Activated T-helper 9 cell treated with anti-CD3 and anti-CD28 coated beads, Interleukin-2, amount 50 U/mL, for 16 hours (primary cell): ENCODE measurements around the gene NDUFV2.
A peak's percentile ranks its signal among the peaks of the same experiment; 100 is the strongest.

ENCODE experiments used
- DNase-seq: peaks from one replicate; pipeline ENCODE4 v3.0.0-alpha.2; 2020; ENCODE audit warnings: low read depth

Gene NDUFV2

DNA sequence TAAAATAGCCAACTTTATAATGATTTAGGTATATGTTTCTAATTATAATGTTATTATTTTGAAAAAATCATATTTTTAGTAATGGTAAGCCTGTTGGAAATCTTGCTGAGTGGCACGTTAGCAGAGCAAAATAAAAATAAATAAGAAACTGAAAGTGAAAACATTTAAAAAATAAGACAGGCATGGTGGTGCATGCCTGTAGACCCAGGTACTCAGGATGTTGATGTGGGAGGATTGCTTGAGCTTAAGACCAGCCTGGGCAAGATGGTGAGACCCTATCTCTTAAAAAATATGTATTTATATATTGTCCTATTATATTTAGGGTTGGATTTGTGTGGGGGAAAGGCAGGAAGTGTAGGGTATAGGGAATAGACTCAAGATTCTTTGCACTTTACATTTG is 18.3 kb downstream of the NDUFV2 start:
- DNase-seq, result no peak

DNA sequence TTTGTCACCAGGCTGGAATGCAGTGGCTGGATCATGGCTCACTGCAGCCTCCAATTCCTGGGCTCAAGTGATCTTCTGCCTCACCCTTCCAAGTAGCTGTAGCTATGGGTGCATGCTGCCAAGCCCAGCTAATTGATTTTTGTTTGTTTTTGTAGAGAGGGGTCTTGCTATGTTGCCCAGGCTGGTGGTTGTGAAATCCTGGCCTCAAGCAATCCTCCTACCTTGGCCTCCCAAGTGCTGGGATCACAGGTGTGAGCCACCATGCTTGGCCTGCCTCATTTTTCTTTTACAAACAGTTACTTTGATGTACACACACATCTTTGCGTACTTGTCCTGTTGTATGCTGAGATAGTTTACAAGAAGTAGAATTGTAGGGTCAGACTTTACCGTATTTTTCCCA is 21.0 kb downstream of the NDUFV2 start:
- no peak for DNase-seq

DNA sequence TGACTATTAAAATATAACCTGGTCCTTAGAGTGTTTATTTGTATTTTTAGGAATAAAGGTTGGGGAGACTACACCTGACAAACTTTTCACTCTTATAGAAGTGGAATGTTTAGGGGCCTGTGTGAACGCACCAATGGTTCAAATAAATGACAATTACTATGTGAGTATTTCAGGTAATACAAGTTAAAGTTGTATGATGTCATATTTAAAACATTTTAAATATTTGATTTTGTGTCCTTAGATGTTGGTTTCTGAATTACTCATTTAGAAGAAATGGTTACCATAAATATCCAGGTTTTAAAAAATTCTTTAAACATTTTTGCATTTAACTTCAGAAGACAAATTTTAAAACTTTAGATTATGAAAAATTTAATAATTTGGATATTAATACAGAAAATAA is 22.3 kb downstream of the NDUFV2 start:
- DNase-seq, result no peak

DNA sequence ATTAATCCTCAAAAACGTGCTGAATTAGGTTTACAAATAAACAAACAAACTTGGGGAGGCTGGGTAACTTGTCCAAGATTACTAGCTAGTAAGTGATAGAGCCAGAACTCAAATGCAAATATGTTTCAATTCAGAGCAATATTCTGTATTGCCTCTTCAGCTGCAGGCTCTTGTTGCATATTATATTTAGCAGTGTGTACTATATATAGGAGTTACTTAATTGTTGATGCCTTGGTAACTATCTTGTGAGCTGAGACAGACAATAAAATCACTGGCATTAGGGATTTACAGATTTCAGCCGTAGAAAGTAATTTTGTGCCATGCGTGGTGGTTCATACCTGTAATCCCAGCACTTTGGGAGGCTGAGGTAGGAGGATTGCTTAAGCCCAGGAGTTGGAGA is 23.8 kb downstream of the NDUFV2 start:
- DNase-seq, result no peak

DNA sequence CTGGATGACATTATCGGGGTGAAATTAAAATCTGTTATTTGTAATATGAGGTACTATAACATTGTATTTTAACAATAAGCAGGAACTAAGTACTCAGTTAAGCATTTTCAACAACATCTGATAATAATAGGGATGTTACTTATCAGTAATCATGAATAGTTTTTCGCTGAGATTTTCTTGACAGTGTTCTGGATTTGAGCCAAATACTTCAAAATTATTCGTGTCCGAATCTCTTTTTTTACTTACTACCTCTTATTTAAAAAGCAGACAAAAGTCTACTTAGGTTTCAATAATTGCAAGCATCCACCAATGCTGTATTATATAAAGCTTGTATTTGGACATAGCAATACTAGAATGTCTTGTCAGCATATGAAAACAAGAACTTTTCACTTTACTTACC is 27.7 kb downstream of the NDUFV2 start:
- no peak for DNase-seq

DNA sequence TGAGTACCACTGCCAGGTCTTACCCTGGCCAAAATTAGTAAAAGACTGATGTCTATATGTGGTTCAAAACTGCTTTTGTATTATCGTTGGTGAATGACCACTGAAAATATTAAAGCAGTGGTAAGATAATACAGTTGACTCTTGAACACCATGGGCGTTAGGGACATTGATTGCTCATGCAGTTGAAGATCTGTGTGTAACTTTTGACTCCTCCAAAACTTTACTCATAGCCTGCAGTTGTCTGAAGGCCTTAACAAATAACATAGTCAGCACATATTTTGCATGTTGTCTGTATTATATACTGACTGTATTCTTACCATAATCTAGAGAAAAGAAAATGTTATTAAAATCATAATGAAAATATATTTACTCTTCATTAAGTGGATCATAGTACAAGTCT is 28.3 kb downstream of the NDUFV2 start:
- DNase-seq, result no peak

DNA sequence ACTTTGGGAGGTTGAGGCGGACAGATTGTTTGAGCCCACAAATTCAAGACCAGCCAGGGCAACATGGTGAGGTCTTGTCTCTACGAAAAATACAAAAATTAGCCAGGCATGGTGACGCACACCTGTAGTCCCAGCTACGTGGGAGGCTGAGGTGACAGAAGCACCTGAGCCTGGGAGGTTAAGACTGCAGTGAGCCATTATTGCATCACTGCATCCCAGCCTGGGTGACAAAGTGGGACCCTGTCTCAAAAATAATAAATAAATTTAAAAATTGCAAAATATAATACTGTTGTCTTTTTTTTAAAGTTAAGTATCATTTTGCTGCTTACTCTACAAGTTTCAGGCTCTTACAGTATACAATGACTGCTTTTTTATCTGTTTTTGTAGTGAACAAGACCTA is 30.1 kb downstream of the NDUFV2 start:
- DNase-seq, result no peak

DNA sequence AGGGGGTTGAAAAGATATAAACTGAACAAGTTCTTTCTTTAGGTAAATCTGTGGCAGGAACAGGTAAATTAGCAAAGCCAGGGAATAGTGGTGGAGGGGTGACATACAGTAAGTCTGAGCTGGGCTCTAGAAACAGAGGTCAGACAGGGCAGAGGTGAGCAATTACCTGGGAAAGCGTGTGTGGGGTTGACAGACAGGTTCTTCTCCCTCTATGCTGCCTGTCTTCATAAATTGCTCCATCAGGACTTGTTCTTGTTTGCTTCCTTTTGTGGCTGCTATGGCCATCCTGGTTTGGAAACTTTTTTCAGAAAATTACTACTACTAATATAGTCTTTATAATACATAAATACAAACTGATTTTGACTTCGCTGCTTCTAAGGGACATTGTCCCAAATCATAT is 30.7 kb downstream of the NDUFV2 start:
- DNase-seq, result no peak

DNA sequence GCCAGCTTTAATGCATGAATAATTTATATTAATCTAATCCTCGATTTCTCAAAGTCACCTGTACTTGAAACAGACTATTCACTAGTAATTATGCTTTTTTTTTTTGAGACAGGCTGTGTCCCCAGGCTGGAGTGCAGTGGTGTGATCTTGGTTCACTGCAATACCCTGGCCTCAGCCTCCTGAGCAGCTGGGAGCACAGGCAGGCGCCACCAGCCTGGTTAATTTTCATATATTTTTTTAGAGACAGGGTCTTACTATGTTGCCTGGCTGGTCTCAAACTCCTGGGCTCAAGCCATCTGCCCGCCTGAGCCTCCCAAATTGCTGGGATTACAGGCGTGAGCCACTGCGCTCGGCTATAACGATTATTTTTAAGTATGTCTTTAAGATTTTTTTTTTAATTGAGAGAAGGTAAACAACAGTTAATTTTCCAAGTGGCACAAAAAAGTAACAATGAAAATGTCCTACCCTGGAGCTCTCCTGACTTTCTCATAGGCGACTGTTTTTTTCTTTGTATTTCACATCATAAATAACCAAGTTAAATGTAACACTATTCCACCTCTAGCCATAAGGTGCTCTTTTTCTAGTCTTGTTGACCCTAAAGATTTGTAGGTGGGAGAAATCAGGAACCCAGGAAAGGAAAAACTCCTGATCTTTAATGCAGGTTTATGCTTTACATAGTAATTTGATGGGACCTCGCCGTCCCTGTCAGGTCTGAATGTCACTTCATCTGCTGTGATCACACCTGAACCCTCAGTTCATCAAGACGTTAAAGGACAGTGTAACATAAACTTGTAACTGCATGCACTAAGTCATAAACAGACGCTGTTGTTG is 32.8 kb downstream of the NDUFV2 start:
- DNase-seq, result no peak

DNA sequence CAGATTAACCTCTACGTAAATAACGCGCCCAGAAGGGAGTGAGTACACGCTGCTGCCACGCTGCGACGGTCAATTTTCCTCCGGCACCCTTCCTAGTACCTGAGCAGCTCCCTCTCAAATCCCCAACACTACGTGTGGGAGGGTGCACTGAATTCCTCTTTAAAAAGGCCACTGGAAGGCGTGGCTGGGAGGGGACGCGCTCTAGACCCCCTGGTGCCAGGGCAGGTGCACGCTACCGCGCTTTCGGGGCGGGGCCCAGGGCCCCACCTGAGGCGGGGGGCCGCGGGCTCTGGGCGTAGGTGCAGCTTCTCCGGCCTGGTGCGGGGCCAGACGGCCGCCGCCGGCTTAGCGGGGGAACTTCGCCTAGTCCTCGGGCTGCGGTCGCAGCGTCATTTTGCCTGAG is 33.4 kb downstream of the NDUFV2 start:
- DNase-seq, result no peak

DNA sequence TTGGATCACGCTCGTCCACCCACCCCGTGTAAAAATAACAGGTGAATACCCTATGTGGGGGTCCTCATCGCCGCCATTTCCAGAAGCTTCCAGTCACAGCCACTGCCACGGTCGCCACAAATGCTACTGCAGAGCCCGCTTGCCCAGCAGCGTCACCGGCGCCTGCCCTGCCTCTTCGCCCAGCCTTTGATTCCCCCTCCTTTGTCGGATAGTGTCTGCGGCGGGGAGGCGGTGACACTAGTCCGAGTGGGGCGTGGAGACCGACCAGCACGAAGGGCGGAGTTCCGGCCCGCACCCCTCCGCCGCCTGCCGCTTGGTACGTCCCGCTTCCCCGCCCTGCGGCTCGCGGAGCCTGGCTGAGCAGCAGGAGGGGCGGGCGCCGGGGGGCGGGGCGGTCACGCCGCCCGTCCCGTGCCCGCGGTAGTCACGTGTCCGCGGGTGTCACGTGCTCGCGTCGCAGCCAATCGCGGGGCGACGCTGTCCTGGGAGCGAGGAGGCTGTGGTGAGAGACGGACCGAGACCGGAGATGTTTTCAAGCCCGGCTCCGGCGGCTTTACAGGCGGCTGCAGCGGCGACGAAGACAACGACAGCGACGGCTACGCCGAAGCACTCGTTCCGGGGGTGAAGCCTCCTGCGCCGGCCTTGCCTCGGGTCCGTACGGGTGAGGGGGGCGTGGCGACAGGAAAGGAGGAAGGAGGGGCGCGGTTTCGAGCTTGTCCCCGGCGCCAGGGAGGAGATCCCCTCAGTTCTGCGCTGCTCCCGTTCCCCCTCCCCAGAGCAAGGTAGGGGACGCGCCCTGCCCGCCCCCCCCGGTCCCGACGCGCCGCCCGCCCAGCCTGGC is 34.0 kb downstream of the NDUFV2 start, which contains the start of gene ANKRD12:
TSS of gene ANKRD12 (plus strand) at position 467 of the 841 bp plus-strand sequence. CDS start 45,652 bp downstream, outside the sequence.
- peak; percentile 97 for DNase-seq

DNA sequence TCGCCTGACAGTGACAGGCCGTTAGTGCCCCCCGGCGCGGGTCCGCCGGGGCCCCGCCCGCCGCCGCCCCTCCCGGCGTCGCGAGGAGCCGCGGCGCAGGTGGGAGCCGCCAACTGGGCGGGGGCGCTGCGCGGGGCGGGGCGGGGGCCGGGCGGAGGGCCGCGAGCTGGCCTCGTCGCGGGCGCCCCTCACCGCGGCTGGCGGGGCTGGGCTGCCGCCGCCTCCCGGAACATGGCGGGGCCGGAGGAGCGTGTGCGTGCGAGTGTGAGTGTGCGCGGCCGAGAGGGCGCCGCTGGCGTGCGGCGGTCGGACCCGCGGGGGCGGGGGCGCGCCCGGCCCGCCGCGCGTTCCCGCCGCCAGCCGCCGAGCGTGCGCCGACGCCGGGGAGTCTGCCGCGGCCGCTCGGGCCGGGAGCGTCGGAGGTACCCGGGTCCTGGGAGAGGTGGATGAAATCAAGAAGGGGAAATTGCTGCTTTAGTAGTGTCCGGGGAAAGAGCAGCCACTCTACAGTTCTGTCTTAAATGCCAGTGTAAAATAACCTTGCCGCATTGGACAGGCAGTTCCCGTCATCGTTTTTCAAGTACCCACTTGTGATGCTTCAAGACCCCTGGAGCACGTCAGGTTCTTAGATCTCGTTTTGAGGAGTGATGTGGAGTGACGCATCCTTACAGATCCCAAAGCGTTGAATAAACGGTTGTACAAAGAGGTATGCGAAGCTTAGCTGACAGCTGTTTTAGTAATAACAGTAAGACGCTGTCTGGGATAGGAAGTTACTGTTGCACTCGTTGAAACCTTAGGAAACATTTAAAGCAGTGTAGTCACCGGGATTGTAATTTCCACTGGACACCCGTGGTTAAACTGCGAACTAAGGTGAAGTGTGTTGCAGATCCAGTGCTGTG is 34.9 kb downstream of the NDUFV2 start:
- peak; percentile 61 for DNase-seq

DNA sequence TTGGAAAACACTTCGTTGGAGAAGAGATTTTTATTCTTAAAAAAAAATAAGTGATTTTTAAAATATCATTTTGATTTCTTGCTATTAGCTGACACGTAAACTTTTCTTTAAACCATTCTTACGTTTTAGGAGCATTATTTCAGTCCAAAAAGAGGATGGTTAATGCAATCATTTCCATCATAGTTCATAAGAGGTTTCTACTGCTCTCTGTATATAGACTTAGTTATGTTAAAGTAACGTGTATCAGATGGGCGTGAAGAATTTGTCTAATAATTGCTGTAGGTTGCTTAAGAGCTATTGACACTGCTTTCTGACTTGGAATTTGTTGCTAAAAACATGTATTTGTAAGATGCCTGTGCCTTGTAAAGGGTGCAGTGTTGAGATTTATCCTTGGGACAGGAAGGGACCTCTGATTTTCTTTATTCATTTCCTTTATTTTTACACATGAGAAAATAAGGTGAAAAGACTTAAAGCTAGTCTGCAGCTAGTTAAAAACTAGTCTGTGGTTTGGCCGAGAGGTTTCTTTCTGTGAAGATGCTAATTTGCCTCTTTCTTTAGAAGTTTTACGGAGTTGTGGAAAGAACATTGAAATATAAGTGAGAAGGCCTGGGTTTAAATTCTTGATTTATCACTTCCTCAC is 37.0 kb downstream of the NDUFV2 start:
- no peak for DNase-seq

DNA sequence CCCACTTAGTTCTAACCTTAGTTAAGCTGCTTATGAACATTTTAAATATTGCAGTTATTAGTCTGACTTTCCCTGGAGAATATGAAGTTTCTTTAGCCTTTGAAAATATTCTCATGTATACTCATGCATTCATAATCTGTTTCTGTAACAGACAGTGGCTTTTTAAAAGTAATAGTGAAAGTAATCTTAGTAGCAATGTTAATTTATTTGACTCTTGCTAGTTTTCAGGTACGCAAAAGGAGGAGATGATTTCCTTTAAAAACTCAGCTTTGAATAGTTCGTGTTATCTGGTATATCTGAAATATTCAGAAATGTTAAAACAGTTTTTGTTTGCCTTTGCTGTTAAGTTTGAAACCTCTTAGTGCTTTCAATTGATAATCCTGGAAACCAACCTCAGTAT is 37.9 kb downstream of the NDUFV2 start:
- DNase-seq, result no peak

DNA sequence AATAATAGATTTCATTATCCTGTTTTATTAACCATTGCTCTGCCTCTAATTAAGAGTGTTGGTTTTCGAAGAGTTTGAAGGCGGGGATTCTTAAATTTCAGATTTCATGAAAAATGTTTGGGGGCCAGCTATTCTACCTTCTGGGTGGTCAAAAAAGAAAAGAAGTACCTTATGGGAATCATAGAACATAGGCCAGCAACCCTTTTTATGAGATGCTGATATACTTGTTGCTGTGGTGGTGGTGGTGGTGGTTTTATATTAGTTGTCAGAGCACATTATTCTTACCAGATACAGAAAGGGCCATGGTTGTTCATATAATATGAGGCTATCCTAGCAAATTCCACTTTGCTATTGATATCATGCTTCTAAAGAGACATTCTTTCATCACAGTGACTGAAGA is 38.5 kb downstream of the NDUFV2 start:
- no peak for DNase-seq

DNA sequence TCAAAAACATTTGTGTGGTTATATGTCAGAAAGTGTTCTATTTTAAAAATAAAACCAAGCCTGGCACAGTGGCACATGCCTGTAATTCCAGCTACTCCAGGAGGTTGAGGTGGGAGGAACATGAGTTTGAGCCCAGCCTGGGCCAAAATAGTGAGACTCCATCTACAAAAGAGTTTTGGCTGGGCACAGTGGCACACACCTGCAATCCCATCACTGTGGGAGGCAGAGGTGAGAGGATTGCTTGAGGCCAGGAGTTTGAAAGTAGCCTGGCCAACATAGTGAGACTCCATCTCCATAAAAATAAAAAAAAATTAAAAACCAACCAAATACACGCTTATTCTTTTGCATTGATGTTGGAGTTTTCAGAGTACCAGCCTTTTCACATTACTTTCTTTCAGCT is 43.7 kb downstream of the NDUFV2 start:
- DNase-seq, result no peak

DNA sequence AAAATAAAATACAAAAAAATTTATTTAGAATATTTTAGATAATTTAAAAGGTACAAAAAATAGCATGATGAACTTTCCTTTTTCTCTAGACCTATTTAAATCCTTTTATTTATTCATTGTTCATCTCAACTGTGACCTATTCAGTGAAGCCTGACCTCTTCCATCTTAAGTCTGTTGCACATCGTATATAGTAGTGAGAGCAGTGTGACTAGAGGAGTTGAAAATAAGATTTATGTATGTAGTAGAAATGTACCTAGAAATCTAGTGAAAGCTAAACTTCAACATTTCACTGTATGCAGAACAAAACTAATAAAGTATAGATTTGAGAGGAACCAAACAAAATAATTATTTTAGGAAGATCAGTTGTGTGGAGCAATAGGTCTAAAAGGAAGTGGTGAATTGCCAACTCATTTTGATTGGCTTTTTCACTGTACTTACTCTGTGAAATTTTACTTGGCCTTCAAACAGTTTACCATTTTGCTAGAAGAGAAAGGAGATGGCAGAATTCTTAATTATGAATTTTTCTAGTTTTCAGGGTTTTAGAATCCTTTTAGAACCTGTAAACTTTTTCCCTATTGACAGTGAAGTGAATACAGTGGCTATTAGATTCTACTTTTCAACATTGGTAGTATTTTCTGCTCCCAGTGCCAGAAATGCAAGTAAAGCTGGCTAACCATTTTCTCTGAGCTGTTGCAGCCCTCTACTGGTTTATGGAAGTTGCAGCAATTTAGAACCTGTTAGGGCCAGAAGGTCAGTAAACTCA is 45.1 kb downstream of the NDUFV2 start:
- DNase-seq, result no peak

DNA sequence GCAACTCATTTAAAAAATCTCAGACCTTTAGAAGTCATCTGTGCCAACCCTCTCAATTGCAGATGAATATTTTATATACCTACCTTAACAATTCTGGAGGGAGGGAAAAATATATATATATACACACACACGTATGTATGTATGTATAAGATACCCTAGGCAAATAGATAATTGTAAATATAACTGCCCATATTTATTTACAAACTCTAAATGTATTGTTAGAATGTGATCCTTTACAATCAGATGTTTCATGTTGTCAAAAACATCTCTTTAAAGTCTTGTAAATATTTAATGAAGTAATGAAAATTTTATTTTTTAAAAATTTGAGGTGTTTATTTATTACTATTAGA is 45.7 kb downstream of the NDUFV2 start:
- no peak for DNase-seq

DNA sequence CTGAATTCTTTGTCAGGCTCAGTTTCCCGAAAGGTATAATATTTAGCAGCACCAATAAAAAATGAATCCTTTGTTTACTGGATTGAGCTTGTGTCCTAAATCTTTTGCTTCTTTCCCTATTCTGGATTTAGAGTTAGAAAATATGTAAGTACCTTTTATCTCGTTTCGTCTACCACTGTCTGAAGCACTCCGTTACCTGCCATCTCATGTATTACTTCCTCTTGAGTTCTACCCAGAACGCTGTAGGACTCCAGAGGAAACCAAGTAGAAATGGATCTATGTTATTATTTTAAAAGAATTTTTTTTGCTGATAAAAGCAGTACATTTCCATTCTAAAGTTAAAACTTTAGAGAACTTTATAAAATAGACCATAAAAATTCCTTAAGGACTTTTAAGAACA is 47.6 kb downstream of the NDUFV2 start:
- DNase-seq, result no peak

DNA sequence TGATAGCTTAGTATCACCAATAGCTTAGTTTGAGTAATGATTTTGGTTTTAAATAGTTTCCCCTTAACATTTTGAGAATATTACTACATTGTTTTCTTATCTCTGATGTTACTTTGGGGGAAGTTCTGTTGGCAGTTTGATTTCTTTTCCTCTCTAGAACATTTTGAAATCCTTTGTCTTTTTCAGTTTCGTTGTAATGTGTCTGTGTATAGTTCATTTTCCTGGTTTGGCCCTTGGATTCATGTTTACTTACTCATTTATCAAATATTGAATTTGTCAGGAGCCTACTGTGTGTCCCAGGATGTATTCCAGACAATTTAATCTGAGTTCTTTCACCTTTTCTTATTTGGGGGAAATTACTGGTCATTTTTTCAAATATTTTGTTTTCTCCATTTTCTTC is 50.8 kb downstream of the NDUFV2 start:
- DNase-seq, result no peak

DNA sequence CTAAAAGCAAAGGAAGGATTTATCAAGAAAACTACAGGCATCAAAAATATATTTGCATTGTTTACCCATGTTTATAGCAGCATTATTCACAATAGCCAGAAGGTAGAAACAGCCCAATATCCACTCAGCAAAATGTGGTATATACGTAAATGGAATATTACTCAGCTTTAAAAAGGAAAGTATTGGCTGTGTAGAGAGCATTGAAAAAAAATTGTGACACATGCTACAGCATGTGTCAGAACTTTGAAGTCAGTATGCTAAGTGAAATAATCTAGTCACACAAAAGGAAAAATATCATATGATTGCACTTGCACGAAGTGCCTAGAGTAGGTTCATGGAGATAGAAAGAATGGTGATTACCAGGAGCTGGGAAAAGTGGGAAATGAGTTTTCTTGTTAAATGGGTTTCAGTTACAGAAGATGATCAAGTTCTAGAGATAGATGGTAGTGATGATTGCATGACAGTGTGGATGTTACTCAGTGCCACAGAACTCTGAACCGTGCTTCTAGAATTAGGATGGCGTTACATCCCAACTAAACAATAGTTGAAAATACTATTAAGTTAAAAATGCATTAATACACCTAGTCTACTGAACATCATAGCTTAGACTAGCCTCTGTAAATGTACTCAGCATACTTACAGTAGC is 54.2 kb downstream of the NDUFV2 start:
- DNase-seq, result no peak
